Measurements from ENCODE around the gene ZNF835.

GRCh38 chr19:56642711-56643459, 28.7 kb downstream of the ZNF835 start, which contains the start of gene SMIM17:
- TF ChIP-seq CTCF (IDR thresholded peaks at IDR 0.05) (no peak), POLR2A (IDR thresholded peaks at IDR 0.05) (no peak)

Measured in body of pancreas (tissue), 4 donors.